ENCODE data around the gene MR1. TPM values are rescaled to one million over a fixed set of nuclear protein-coding genes. Genes with fewer than 3 reads are reported as not detected.

Gene MR1
- total RNA-seq, 2 experiments from 2014 or later: 15.7 to 16.7 TPM

GRCh38 chr1:181090641-181091126 is 56.9 kb downstream of the MR1 start:
- CTCF ChIA-PET: interaction anchor here (0.7 to 12.2 kb wide), 15 partner anchors 8 to 68 kb away, joined by 3 to 179 read pairs (median 4); no protein-coding TSS in a partner anchor
- no peaks in the 10 kb centered on the region for H3K9me3 Mint-ChIP-seq
- H3K4me1 Mint-ChIP-seq (ENCODE audit: low read depth): peaks cover 39% of the 10 kb centered on the region
- peak overlapping the region; percentile 100 for H3K27ac Mint-ChIP-seq
- H3K36me3 Mint-ChIP-seq (ENCODE audit: low read depth): peaks cover 58% of the 10 kb centered on the region
- TF ChIP-seq CTCF (IDR thresholded peaks at IDR 0.05): no peak
- POLR2A ChIA-PET: interaction anchor here (0.7 to 8.6 kb wide), 21 partner anchors 12 to 78 kb away, joined by 3 to 209 read pairs (median 6); partner anchors contain the start of genes MR1 and STX6
- peak overlapping the region; percentile 100 for H3K4me3 Mint-ChIP-seq
- intact Hi-C loops (cut with micrococcal nuclease): loop anchor here (2.0 kb wide), 1 partner anchor 50 kb away; no protein-coding TSS in a partner anchor
- DNase-seq (peak; percentile 70), ATAC-seq (peak; percentile 15)
- no peaks in the 10 kb centered on the region for H3K27me3 Mint-ChIP-seq

GRCh38 chr1:181091309-181092040 is 57.7 kb downstream of the MR1 start:
- H3K4me3 Mint-ChIP-seq: peak overlapping the region; percentile 100
- peaks cover 58% of the 10 kb centered on the region for H3K36me3 Mint-ChIP-seq (ENCODE audit: low read depth)
- H3K27me3 Mint-ChIP-seq: no peaks in the 10 kb centered on the region
- peaks cover 45% of the 10 kb centered on the region for H3K4me1 Mint-ChIP-seq (ENCODE audit: low read depth)
- peak overlapping the region; percentile 100 for H3K27ac Mint-ChIP-seq
- ChIA-PET POLR2A (interaction anchor here (0.7 to 8.6 kb wide), 10 partner anchors 13 to 73 kb away, joined by 3 to 209 read pairs (median 6); partner anchors contain the start of genes MR1 and STX6), CTCF (interaction anchor here (0.7 to 12.2 kb wide), 11 partner anchors 7 to 69 kb away, joined by 3 to 179 read pairs (median 4); no protein-coding TSS in a partner anchor)
- H3K9me3 Mint-ChIP-seq: no peaks in the 10 kb centered on the region
- ATAC-seq (no peak), DNase-seq (no peak)
- no peak for TF ChIP-seq CTCF (IDR thresholded peaks at IDR 0.05)
- intact Hi-C loops (cut with micrococcal nuclease): loop anchor here (2.0 kb wide), 1 partner anchor 49 kb away; no protein-coding TSS in a partner anchor

- intact Hi-C loops (cut with micrococcal nuclease): no loop called here
- peaks cover 58% of the 10 kb centered on the region for H3K36me3 Mint-ChIP-seq (ENCODE audit: low read depth)
These were observed 58.3 kb downstream of the MR1 start for GRCh38 chr1:181092056-181092455.

GRCh38 chr1:181092883-181093458 is 59.2 kb downstream of the MR1 start:
- Mint-ChIP-seq H3K4me1 (ENCODE audit: low read depth) (peaks cover 48% of the 10 kb centered on the region), H3K4me3 (peak overlapping the region; percentile 45), H3K27ac (no peak overlapping the region), H3K36me3 (ENCODE audit: low read depth) (peaks cover 53% of the 10 kb centered on the region), H3K27me3 (no peaks in the 10 kb centered on the region), H3K9me3 (no peaks in the 10 kb centered on the region)
- no peak for DNase-seq
- CTCF ChIA-PET: interaction anchor here (1.2 to 12.2 kb wide), 2 partner anchors 33 to 49 kb away, joined by 3 to 179 read pairs; no protein-coding TSS in a partner anchor
- intact Hi-C loops (cut with micrococcal nuclease): no loop called here
- POLR2A ChIA-PET: interaction anchor here (1.2 to 8.6 kb wide), 4 partner anchors 11 to 71 kb away, joined by 3 to 209 read pairs (median 64); no protein-coding TSS in a partner anchor
- TF ChIP-seq CTCF (IDR thresholded peaks at IDR 0.05): no peak
- ATAC-seq: no peak

More at GRCh38 chr1:181092056-181092455, 58.3 kb downstream of the MR1 start:
- H3K4me3 Mint-ChIP-seq: peak overlapping the region; percentile 100
- ATAC-seq (no peak), DNase-seq (no peak)
- TF ChIP-seq CTCF (IDR thresholded peaks at IDR 0.05): no peak
- no peaks in the 10 kb centered on the region for H3K9me3 Mint-ChIP-seq
- ChIA-PET POLR2A (interaction anchor here (0.6 to 8.6 kb wide), 6 partner anchors 12 to 70 kb away, joined by 3 to 209 read pairs (median 6); partner anchors contain the start of gene MR1), CTCF (interaction anchor here (1.2 to 12.2 kb wide), 4 partner anchors 12 to 50 kb away, joined by 3 to 179 read pairs (median 21); no protein-coding TSS in a partner anchor)
- H3K4me1 Mint-ChIP-seq (ENCODE audit: low read depth): peaks cover 48% of the 10 kb centered on the region
- peak overlapping the region; percentile 21 for H3K27ac Mint-ChIP-seq
- H3K27me3 Mint-ChIP-seq: no peaks in the 10 kb centered on the region

All from activated CD8-positive, alpha-beta T cell treated with anti-CD3 and anti-CD28 coated beads for 36 hours (primary cell).